ENCODE data around the gene SSBP3.

DNA sequence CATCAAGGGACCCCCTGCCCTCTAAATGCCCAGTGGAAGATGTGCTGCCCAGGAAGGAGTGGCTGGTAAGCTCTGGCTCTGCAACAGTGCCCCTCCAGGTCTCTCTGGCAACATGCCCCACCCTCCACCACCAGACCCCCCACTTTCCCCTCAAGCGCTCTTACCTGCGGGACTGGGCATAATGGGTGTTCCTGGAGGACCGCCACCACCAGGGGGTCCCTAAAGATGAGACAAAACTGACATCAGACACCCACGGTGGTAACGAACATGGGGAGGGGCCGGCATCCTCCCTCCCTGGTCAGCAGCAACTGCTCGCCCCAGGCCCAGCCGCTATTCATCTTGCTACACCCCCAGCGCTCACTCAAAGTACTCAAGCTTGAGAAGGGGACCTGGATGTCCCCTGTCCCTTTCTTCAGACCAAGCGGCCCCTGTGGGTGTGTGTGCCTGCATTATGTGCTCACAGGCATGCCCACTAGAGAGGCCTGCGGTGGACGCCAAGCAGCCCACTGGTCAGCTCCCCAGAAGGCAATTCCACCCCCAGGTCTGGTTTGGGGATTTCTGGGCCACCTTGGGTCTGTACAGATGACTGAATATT lies 165.4 kb downstream of the SSBP3 start:
- no peak for TF ChIP-seq CTCF (IDR thresholded peaks at IDR 0.05)
- no peak for TF ChIP-seq EP300 (IDR thresholded peaks at IDR 0.05)
- no peak for TF ChIP-seq POLR2A (IDR thresholded peaks at IDR 0.05)
